Measurements from ENCODE around the gene MRPL49.

DNA sequence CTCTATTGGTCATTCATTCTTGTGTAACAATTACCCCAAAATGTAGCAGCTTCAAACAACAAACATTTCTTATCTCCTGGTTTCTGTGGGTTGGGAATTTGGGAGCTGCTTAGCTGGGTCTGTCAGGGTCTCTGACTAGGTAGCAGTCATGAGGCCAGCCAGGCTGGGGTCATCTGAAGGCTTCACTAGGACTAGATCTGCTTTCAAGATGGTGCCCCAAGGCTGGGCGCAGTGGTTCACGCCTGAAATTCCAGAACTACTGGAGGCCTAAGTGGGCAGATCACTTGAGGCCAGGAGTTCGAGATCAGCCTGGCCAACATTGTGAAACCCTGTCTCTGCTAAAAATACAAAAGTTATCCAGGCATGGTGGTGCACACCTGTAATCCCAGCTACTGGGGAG lies 34.8 kb downstream of the MRPL49 start:
- TF ChIP-seq, protein P1, sequence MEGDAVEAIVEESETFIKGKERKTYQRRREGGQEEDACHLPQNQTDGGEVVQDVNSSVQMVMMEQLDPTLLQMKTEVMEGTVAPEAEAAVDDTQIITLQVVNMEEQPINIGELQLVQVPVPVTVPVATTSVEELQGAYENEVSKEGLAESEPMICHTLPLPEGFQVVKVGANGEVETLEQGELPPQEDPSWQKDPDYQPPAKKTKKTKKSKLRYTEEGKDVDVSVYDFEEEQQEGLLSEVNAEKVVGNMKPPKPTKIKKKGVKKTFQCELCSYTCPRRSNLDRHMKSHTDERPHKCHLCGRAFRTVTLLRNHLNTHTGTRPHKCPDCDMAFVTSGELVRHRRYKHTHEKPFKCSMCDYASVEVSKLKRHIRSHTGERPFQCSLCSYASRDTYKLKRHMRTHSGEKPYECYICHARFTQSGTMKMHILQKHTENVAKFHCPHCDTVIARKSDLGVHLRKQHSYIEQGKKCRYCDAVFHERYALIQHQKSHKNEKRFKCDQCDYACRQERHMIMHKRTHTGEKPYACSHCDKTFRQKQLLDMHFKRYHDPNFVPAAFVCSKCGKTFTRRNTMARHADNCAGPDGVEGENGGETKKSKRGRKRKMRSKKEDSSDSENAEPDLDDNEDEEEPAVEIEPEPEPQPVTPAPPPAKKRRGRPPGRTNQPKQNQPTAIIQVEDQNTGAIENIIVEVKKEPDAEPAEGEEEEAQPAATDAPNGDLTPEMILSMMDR (IDR thresholded peaks at IDR 0.05) = no peak
- TF ChIP-seq POLR2A (IDR thresholded peaks at IDR 0.05; ENCODE audit: low read depth) = no peak
